VCaP (cell line): ENCODE data around the gene ARNT2.

ENCODE experiments used
- H3K27ac ChIP-seq: fragments of 450-650 bp; 2 replicates; pipeline ENCODE4 v1.5.1; 2017
- CTCF ChIP-seq: fragments of 450-650 bp; conservative IDR thresholded peaks from 2 replicates; pipeline ENCODE4 v1.5.1; 2017; ENCODE audit warnings: mild to moderate bottlenecking, moderate library complexity

The ARNT2 gene

GRCh38 chr15:80433836-80434235 is 29.7 kb downstream of the ARNT2 start:
- TF ChIP-seq CTCF, result no peak
- no peak overlapping the region for H3K27ac ChIP-seq

GRCh38 chr15:80434926-80435720 is 30.9 kb downstream of the ARNT2 start:
- no peak for TF ChIP-seq CTCF
- H3K27ac ChIP-seq, result no peak overlapping the region

GRCh38 chr15:80436511-80437307 is 32.5 kb downstream of the ARNT2 start:
- TF ChIP-seq CTCF, result no peak
- no peak overlapping the region for H3K27ac ChIP-seq

GRCh38 chr15:80437334-80437891 is 33.2 kb downstream of the ARNT2 start:
- no peak for TF ChIP-seq CTCF
- no peak overlapping the region for H3K27ac ChIP-seq

- TF ChIP-seq CTCF, result no peak
- no peak overlapping the region for H3K27ac ChIP-seq
These were observed 35.0 kb downstream of the ARNT2 start for GRCh38 chr15:80439140-80439539.

GRCh38 chr15:80440024-80440423 is 35.8 kb downstream of the ARNT2 start:
- H3K27ac ChIP-seq, result no peak overlapping the region
- no peak for TF ChIP-seq CTCF

GRCh38 chr15:80441041-80441440 is 36.9 kb downstream of the ARNT2 start:
- no peak overlapping the region for H3K27ac ChIP-seq
- TF ChIP-seq CTCF, result no peak
